OCI-M2 (cell line): Measurements from ENCODE around the gene MXRA7.
"Not testable (repeated sequence)": the region's sequence is repeated elsewhere in the genome, so short reads cannot be mapped to it uniquely, and the experiment has no call there.

Source experiments
- DNase-seq: peaks from one replicate; lab custom pipeline; 2025; ENCODE audit not compliant: unreplicated experiment; lab: John Stamatoyannopoulos, UW

MXRA7 gene, protein sequence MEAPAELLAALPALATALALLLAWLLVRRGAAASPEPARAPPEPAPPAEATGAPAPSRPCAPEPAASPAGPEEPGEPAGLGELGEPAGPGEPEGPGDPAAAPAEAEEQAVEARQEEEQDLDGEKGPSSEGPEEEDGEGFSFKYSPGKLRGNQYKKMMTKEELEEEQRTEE

DNA sequence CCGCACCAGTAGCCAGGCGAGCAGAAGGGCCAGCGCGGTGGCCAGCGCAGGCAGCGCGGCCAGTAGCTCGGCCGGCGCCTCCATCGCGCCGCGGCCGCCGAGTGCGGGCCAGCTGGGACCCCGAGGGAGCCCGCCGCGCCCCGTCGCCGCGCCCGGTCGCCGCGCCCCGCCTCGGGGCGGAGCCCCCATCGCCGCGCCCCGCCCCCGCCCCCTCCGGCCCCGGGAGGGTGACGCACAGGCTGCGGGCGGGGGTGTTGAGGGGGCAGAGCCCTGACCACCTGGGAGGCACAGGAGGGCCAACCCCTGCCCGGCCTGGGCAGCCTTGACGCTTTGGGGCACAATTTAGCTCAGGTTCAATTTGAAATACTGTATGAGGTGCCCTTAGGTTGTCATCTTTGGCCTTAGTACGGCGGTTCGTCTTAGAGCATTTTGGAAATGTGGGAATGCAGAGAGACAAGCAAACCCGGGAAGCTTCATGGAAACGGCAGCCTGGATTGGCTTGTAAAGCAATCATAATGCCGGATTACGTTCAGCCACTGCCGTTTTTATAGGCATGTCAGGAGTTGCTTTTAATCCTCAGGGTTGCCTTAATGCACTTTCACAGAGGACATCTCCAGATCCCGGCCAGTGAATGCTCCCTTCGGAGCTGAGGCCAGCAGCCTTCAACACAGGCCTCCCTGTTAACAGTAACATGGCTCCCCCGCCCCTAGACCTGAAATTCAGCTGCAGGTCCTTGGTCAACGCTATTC, at the start of gene MXRA7:
MXRA7 (minus strand) TSS at position 103 of the 749 bp plus-strand sequence; CDS start at position 84, 19 bp downstream.
- DNase-seq, result no peak

GRCh38 chr17:76758570-76758969, 47.8 kb upstream of the MXRA7 start:
- DNase-seq, result no peak

GRCh38 chr17:76757256-76757655, 46.5 kb upstream of the MXRA7 start:
- no peak for DNase-seq

DNA sequence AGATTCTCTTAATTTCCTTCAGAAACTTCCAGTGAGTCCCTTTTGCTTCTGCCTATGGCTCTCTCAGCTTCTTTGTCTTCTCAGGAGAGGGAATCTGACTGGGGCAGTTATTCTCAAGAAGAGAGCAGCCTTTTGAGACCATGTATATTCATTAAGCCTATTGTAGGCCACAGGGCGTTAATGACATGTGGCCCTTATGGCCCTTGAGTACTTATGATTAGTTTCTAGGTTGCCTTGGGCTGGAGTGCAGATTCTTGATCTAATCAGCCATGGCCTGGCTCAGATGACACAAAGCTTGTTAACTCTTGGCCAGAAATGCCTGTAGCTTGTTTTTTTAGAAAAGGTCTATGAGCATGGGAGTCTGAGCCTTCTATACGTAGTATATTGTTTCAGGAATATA, 44.5 kb upstream of the MXRA7 start:
- DNase-seq, result no peak

DNA sequence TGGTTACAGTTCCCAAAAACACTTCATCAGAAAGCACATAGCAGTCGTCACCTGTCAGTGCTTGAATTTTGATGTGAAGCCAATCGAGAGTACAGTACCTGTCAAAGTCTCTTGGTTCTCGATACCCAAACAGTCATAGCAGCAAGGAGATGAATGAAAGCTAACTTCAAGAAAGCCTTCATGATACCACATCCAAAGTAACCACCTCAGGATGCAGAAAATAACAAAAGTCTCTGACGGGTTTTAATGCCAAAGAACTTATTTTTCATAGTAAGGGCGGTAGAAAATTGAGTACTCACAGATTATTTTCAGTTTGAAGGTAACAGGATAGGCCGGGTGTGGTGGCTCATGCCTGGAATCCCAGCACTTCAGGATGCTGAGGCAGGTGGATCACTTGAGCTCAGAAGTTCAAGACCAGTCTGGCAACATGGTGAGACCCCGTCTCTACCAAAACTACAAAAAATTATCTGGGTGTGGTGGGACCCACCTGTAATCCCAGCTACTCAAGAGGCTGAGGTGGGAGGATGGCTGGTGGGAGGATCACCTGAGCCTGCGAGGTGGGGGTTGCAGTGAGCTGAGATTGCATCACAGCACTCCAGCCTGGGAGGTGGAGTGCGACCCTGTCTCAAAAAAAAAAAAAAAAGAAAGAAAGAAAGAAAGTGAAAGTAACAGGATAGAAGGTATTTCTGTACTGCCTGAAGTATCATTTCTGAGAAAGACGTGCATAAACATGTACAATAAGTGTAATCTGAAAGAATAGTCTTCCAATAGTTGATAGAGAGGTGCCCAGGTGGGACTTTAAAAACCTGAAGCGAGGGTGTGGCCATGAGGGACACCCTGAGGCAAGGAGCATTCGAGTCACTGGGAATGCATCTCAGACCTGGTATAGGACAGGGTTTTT, 42.5 kb upstream of the MXRA7 start:
- no peak for DNase-seq

DNA sequence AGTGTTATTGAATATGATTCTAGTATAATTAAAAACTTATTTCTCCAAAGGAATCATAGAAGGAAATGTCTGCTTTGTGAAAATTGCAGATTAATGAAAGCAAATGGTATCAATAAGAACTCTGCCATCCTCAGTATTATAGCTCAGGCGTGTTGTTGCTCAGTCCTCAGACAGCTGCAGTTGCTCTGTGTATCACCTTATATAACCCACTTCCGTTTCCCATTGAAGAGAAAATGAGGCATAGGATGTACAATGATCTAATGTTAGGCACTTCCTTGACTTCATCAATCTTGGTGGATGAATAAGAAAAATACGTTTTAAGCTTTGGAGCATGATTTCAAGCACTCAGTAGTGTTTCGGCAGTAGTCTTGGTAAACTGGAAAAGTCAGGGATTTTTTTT, 41.2 kb upstream of the MXRA7 start:
- no peak for DNase-seq

DNA sequence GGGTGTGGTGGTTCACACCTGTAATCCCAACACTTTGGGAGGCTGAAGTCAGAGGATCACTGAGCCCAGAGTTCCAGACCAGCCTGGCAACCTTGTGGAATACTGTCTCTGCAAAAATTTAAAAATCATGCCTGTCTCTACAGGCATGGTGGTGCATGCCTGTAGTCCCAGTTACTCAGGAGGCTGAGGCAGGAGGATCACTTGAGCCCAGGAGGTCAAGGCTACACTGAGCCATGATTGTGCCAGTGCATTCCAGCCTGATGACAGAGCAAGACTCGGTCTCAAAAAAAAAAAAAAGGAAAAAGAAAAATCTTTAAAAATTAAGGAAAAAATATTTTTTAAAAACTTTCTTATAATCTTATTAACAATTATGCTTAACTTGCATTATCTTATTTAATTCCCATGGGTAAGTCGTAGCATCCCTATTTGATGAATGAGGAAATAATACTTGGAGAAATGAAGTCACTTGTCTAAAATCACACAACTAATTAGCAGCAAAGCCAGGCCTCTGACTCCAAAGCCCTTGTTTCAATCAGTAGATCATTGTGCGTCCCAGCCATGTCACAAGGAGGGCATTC, 40.7 kb upstream of the MXRA7 start:
- no peak for DNase-seq

DNA sequence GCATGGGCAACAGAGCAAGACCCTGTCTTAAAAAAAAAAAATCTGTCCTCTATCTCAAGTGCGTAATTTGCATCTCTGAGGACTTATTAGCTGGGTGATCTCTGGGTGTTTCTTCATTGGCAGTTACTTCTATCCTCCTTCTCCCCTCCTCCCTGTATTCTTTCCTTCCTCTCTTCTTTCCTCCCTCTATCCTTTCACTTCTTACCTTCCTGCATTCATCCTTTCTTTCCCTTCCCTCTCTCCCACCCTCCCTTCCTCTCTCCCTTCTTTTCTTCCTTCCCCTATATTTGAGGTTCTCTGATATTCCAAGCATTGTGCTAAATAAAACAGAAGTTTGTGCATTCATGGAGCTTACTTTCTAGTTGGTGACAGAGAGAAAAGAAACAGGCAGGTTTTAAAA, 37.9 kb upstream of the MXRA7 start:
- no peak for DNase-seq

GRCh38 chr17:76747716-76748363, 37.1 kb upstream of the MXRA7 start:
- DNase-seq, result no peak

- DNase-seq, result not testable (repeated sequence)
These were observed 35.0 kb upstream of the MXRA7 start for GRCh38 chr17:76745785-76746184.

GRCh38 chr17:76744747-76745146, 34.0 kb upstream of the MXRA7 start:
- no peak for DNase-seq

GRCh38 chr17:76742958-76743357, 32.2 kb upstream of the MXRA7 start:
- DNase-seq, result no peak

GRCh38 chr17:76740329-76741118, 29.8 kb upstream of the MXRA7 start:
- no peak for DNase-seq

DNA sequence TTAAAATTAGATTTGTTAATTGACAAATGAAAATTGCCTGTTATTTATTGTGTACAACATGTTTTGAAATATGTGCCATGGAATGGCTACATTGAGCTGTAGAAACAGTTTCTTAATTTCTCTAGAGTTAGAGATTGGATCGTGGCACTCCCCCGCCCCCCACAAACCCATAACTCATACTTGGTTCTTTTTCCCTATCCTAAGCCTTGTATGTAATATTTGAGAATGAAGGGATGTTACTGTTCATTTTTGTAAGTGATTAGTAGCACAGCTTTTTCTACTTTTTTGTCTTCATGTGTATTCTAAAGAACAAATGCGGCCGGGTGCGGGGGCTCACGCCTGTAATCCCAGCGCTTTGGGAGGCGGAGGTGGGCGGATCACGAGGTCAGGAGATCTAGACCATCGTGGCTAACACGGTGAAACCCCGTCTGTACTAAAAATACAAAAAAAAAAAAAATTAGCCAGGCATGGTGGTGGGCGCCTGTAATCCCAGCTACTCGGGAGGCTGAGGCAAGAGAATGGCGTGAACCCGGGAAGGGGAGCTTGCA, 28.9 kb upstream of the MXRA7 start:
- DNase-seq, result not testable (repeated sequence)

- no peak for DNase-seq
These were observed 27.7 kb upstream of the MXRA7 start for GRCh38 chr17:76738468-76738850.

DNA sequence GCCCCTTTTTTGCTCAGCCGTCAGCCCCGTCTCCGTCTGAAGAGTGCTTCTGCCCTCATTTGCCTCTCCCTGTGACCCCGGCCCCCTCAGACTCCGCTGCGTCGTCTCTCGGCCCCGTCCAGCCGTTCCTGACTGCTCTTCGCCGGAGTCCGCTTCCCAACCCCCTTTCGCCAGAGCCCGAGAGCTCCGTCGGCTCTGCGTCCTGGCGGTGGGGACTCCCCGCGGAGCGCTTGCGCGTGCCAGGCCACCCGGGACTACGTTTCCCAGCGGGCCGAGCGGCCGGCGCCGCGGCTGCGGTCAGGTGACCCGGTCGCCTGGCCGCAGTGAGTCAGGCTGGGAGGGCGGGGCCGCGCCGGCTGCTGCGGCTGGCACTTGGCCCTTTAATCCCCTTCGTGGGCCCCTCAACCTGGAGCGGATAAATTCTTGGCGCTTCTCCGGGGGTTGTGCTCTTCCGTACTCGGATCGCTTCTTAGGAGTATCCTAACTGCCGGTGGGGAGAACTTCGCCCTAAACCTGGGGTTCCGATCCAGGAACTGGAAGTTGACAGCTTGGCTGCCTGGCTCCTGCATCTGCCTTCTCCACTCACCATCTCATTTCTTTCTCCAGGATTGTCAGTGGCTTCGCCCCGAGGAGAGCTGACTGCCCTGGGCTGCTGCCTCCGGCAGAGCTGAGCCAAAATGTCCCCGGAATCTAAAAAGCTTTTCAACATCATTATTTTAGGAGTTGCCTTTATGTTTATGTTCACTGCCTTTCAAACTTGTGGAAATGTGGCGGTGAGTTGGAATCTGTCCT, 27.1 kb upstream of the MXRA7 start, which contains the start of gene MFSD11:
MFSD11 (plus strand) TSS at position 444 of the 792 bp plus-strand sequence; CDS start at position 678, 234 bp downstream.
- no peak for DNase-seq

DNA sequence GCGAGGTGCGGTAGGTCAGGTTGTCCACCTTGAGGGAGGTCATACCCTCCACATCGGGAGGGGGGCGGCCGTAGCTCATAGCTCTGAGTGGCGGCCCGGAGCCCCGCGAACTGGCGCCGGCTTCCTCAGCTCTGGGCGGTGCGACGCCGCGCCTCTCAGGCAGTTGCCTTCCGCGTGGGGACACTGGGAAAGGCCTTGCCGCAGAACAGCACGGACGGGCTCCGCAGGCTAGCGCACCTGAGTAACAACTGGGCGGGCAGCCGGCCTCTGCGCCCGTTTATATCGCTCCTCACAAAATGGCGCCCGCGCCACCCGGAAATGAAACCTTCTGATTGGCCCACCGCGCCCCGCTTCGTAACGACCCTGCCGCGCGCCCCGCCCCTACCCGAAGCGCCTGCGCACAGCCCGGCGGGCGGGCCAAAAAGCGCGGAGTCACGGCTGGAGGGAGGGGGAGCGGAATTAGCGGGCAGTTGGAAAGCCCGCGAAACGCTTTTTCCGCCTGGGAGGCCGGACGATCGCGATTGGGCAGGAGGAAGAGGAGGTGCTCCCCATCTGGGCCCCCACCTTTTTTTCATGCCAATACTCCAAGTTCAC, 26.4 kb upstream of the MXRA7 start, which contains the start of gene SRSF2:
SRSF2 (minus strand) TSS at position 250 of the 594 bp plus-strand sequence; CDS start at position 79, 171 bp downstream.
- peak; percentile 96 for DNase-seq

DNA sequence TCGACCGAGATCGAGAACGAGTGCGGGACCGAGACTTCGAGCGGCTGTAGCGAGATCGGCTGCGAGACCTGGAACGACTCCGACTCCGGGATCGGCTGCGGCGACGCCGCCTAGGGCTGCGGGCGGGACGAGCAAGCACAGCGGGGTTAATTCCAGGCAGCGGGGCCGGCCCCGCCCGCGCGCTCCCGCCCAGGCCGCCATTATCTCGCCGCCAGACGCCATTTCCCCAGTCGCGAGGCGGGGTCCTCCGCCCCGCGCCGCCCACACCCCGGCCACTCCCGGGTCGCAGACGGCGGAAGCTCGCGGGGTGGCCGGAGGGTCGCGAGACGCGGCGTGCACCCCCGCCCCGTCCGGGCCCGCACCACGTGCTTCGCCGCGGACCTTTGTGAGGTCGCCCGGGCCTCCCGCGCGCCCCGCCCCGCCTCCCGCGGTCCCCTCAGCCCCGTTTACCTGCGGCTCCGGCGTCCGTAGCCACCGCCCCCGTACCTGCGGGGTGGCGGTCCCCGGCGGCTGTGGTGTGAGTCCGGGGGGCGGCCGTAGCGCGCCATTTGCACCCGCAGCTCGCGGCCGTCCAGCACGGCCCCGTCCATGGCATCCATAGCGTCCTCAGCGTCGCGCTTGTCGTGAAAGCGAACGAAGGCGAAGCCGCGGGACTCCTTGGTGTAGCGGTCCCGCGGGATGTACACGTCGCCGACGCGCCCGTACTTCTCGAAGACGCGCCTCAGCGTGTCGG, 25.8 kb upstream of the MXRA7 start:
- DNase-seq, result no peak
